DOHH2 (cell line): ENCODE results near the gene MYCBP.

Experiments
- CTCF ChIP-seq: fragments of 200-600 bp; sonication (generic); IDR thresholded peaks from one replicate; pipeline ENCODE4 v1.5.1; 2014; ENCODE audit warnings: antibody characterized with exemption, mild to moderate bottlenecking, low read depth, low read length; ENCODE audit not compliant: poor library complexity, severe bottlenecking
- EZH2phosphoT487 ChIP-seq: fragments of 200-600 bp; sonication (generic); IDR thresholded peaks from 2 replicates; pipeline ENCODE4 v1.6.1; 2017; ENCODE audit warnings: borderline replicate concordance, mild to moderate bottlenecking, antibody characterized with exemption, low read length, moderate library complexity, mixed read lengths

- TF ChIP-seq CTCF (no peak), EZH2phosphoT487 (no peak)
Measured at GRCh38 chr1:38919130-38919529, 46.0 kb upstream of the MYCBP start.
